ENCODE data around the gene THADA.

DNA sequence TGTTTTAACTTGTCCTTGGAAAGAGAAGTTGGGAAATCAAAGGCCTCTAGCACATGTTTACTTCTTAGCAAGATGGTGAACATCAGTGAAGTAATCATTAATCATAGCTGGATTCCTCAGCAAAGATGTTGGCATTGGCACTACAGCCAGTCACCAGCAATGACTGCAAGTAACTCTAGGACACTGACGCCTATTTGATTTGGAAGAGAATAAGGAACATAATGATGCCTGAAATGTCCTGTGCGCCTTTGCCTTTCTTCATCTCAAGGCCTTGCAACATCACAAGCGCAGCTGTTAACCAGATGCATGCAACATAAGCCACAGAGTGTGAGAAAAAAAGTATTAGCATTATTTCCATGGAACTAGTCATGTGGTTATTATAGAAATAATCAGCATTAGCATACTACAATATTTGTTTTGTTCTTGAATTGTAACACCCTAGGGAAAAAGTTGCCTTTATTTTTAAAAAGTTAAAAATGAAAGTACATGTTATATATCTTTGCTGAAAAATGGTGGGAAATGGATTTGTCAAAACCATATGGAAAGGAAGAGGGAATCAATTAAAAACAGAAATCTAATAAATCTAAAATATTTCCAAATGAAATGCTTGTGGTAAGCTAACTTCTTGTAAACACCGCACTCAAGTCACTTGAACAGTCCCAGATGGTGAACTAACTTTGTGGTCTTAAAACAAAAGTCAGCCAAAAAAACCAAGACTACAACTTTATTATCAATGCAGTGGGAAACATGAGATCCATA is 55.6 kb downstream of the THADA start:
- TF ChIP-seq, protein P1, sequence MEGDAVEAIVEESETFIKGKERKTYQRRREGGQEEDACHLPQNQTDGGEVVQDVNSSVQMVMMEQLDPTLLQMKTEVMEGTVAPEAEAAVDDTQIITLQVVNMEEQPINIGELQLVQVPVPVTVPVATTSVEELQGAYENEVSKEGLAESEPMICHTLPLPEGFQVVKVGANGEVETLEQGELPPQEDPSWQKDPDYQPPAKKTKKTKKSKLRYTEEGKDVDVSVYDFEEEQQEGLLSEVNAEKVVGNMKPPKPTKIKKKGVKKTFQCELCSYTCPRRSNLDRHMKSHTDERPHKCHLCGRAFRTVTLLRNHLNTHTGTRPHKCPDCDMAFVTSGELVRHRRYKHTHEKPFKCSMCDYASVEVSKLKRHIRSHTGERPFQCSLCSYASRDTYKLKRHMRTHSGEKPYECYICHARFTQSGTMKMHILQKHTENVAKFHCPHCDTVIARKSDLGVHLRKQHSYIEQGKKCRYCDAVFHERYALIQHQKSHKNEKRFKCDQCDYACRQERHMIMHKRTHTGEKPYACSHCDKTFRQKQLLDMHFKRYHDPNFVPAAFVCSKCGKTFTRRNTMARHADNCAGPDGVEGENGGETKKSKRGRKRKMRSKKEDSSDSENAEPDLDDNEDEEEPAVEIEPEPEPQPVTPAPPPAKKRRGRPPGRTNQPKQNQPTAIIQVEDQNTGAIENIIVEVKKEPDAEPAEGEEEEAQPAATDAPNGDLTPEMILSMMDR (conservative IDR thresholded peaks at IDR 0.05 in 1 of 2, IDR thresholded peaks at IDR 0.05 in 1 of 2; ENCODE audit: low read depth in 1 of 2, low read length in 2 of 2), result no peak
- TF ChIP-seq EZH2 (IDR thresholded peaks at IDR 0.05; ENCODE audit: low read length, missing control alignments), result no peak
